PC-3 (cell line): ENCODE data around the gene KNDC1. TPM values are rescaled to one million over a fixed set of nuclear protein-coding genes. Genes with fewer than 3 reads are reported as not detected.

ENCODE experiments used
- ATAC-seq: fragments of 200-7000 bp; cut with Tn5 transposase; 2 replicates; pipeline ENCODE4 v1.9.1; 2020; ENCODE audit warnings: mild to moderate bottlenecking, moderate library complexity
- BruUV-seq: library from RNA; stranded (reverse); fragments of 400-500 nt; replicated peaks from 2 replicates; lab custom pipeline; 2021; lab: Mats Ljungman, UMichigan
- CTCF ChIA-PET: fragments of 300-600 bp; sonication (Branson Sonifier 250); formaldehyde crosslinking; loops from one replicate; lab custom pipeline; 2022; ENCODE audit warnings: antibody characterized with exemption; lab: Charles Lee
- POLR2A ChIA-PET: fragments of 300-600 bp; sonication (Branson Sonifier 250); formaldehyde crosslinking; loops from one replicate; lab custom pipeline; 2022; ENCODE audit warnings: antibody characterized with exemption; ENCODE audit not compliant: unreplicated experiment; lab: Charles Lee
- DNase-seq: peaks from one replicate; pipeline ENCODE4 v3.0.0-alpha.2; 2015
- H2AFZ ChIP-seq: fragments of 300-600 bp; sonication (generic); 2 replicates; pipeline ENCODE4 v1.6.0; 2016; ENCODE audit warnings: antibody characterized with exemption, low read length
- H3F3A ChIP-seq: fragments of 300-600 bp; sonication (generic); one replicate; pipeline ENCODE4 v1.6.0; 2017; ENCODE audit warnings: antibody characterized with exemption, low read length, control low read depth, mild to moderate bottlenecking; ENCODE audit not compliant: unreplicated experiment
- H3K27ac ChIP-seq: fragments of 300-600 bp; sonication (generic); 2 replicates; pipeline ENCODE4 v1.5.1; 2016; ENCODE audit warnings: mild to moderate bottlenecking, low read length
- H3K27me3 ChIP-seq: fragments of 300-600 bp; sonication (generic); 2 replicates; pipeline ENCODE4 v1.6.1; 2016; ENCODE audit warnings: low read length, mixed read lengths
- H3K36me3 ChIP-seq: fragments of 300-600 bp; sonication (generic); 2 replicates; pipeline ENCODE4 v1.6.1; 2016; ENCODE audit warnings: low read depth, mixed run types, low read length, mixed read lengths
- H3K4me1 ChIP-seq: fragments of 300-600 bp; sonication (generic); 2 replicates; pipeline ENCODE4 v1.5.1; 2016; ENCODE audit warnings: low read length; ENCODE audit not compliant: insufficient read depth
- H3K4me2 ChIP-seq: fragments of 300-600 bp; sonication (generic); 2 replicates; pipeline ENCODE4 v1.6.0; 2016; ENCODE audit warnings: low read length
- H3K4me3 ChIP-seq: fragments of 300-600 bp; sonication (generic); 2 replicates; pipeline ENCODE4 v1.5.1; 2016; ENCODE audit warnings: mild to moderate bottlenecking, low read length, mixed read lengths
- H3K79me2 ChIP-seq: fragments of 300-600 bp; sonication (generic); 2 replicates; pipeline ENCODE4 v1.6.1; 2017; ENCODE audit warnings: low read length, mixed read lengths
- H3K9ac ChIP-seq: fragments of 300-600 bp; sonication (generic); 2 replicates; pipeline ENCODE4 v1.6.0; 2016; ENCODE audit warnings: mild to moderate bottlenecking, low read length
- H3K9me2 ChIP-seq: fragments of 300-600 bp; sonication (generic); replicated peaks from 2 replicates; pipeline ENCODE4 v1.6.1; 2016; ENCODE audit warnings: mixed run types, low read length, mixed read lengths
- H3K9me3 ChIP-seq: fragments of 300-600 bp; sonication (generic); 2 replicates; pipeline ENCODE4 v1.6.1; 2016; ENCODE audit warnings: low read length, mixed read lengths
- H4K20me1 ChIP-seq: fragments of 300-600 bp; sonication (generic); 2 replicates; pipeline ENCODE4 v1.6.1; 2016; ENCODE audit warnings: low read length, mixed read lengths
- EZH2 ChIP-seq: fragments of 300-600 bp; sonication (generic); IDR thresholded peaks from one replicate; pipeline ENCODE4 v1.6.1; 2017; ENCODE audit warnings: antibody characterized with exemption, mild to moderate bottlenecking, low read length; ENCODE audit not compliant: unreplicated experiment
- EZH2phosphoT487 ChIP-seq: fragments of 300-600 bp; sonication (generic); IDR thresholded peaks from 2 replicates; pipeline ENCODE4 v1.6.1; 2018; ENCODE audit warnings: mild to moderate bottlenecking, antibody characterized with exemption, low read length, borderline replicate concordance
- intact Hi-C: fragments of 100-400 bp; cut with micrococcal nuclease; formaldehyde crosslinking; loops from 2 replicates; pipeline ENCODE4 v1.9.0; 2023
- total RNA-seq: library from RNA; depleted of rRNA; stranded (reverse); fragments of >200 nt; gene quantifications from 2 replicates; pipeline ENCODE4 v1.2.3, GENCODE V29; 2014
- TF ChIP-seq, protein P1 (sequence below): fragments of 300-600 bp; sonication (generic); conservative IDR thresholded peaks from 2 replicates; pipeline ENCODE4 v1.5.1; 2017; ENCODE audit warnings: antibody characterized with exemption, low read depth, mild to moderate bottlenecking, low read length

KNDC1 gene
- total RNA-seq, 1 experiment from 2014 or later: not detected

DNA sequence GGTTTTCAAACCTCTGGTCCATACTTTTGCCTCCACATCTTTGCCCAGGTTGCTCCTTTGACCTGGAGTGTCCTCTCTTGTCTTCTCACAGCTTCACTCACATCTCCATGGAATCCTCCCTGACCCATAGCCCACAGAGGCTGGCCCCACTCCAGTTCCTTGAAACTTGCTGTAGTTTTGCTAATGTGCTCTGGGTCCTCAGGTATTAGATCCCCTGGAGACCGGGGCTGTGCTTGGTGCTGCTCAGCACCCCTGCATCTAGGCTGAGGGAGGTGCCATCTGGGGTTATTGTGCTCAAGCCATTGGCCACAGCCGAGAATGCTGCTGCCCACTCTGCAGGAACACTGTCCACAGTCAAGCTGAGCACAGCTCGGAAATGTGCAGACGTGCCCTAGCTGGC is 16.5 kb downstream of the KNDC1 start:
- ChIA-PET CTCF (no interaction called here), POLR2A (no interaction called here)
- BruUV-seq: no TSS peak
- TF ChIP-seq, protein P1, sequence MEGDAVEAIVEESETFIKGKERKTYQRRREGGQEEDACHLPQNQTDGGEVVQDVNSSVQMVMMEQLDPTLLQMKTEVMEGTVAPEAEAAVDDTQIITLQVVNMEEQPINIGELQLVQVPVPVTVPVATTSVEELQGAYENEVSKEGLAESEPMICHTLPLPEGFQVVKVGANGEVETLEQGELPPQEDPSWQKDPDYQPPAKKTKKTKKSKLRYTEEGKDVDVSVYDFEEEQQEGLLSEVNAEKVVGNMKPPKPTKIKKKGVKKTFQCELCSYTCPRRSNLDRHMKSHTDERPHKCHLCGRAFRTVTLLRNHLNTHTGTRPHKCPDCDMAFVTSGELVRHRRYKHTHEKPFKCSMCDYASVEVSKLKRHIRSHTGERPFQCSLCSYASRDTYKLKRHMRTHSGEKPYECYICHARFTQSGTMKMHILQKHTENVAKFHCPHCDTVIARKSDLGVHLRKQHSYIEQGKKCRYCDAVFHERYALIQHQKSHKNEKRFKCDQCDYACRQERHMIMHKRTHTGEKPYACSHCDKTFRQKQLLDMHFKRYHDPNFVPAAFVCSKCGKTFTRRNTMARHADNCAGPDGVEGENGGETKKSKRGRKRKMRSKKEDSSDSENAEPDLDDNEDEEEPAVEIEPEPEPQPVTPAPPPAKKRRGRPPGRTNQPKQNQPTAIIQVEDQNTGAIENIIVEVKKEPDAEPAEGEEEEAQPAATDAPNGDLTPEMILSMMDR: no peak
- TF ChIP-seq EZH2 (no peak), EZH2phosphoT487 (no peak)
- intact Hi-C loops: no loop called here
- no peak for DNase-seq
- H3K9me2 ChIP-seq: no peaks in the 10 kb centered on the region
- H4K20me1 ChIP-seq: no peaks in the 10 kb centered on the region
- H3K27ac ChIP-seq: no peak overlapping the region
- H3K9me3 ChIP-seq: no peaks in the 10 kb centered on the region
- no peaks in the 10 kb centered on the region for H3F3A ChIP-seq
- no peak overlapping the region for H3K9ac ChIP-seq
- H3K36me3 ChIP-seq: no peaks in the 10 kb centered on the region
- H3K27me3 ChIP-seq: peaks cover 43% of the 10 kb centered on the region
- ATAC-seq: no peak
- H3K4me2 ChIP-seq: no peak overlapping the region
- no peaks in the 10 kb centered on the region for H3K4me1 ChIP-seq
- H3K79me2 ChIP-seq: no peaks in the 10 kb centered on the region
- H3K4me3 ChIP-seq: no peak overlapping the region
- no peak overlapping the region for H2AFZ ChIP-seq

- Histone ChIP-seq H3K27ac (no peak overlapping the region), H3K36me3 (no peaks in the 10 kb centered on the region), H4K20me1 (no peaks in the 10 kb centered on the region), H3K4me3 (no peak overlapping the region), H3K27me3 (peaks cover 46% of the 10 kb centered on the region), H3K9me2 (no peaks in the 10 kb centered on the region), H3K9me3 (no peaks in the 10 kb centered on the region), H3K4me1 (no peaks in the 10 kb centered on the region), H3K9ac (no peak overlapping the region), H3K4me2 (no peak overlapping the region), H2AFZ (no peak overlapping the region), H3K79me2 (no peaks in the 10 kb centered on the region), H3F3A (no peaks in the 10 kb centered on the region)
- intact Hi-C loops: no loop called here
- ATAC-seq (no peak), DNase-seq (no peak)
- TF ChIP-seq, protein P1: no peak
- no peak for TF ChIP-seq EZH2phosphoT487
- no peak for TF ChIP-seq EZH2
- POLR2A ChIA-PET: no interaction called here
- no TSS peak for BruUV-seq
- CTCF ChIA-PET: no interaction called here
Observed at GRCh38 chr10:133177380-133178157, 17.6 kb downstream of the KNDC1 start.
